Caco-2 (cell line): ENCODE data around the gene FARS2. TPM values are rescaled to one million over a fixed set of nuclear protein-coding genes. Genes with fewer than 3 reads are reported as not detected.
"Not testable (repeated sequence)": the region's sequence is repeated elsewhere in the genome, so short reads cannot be mapped to it uniquely, and the experiment has no call there.

Source experiments
- BruUV-seq: library from RNA; stranded (reverse); fragments of 400-500 nt; replicated peaks from 2 replicates; lab custom pipeline; 2021; lab: Mats Ljungman, UMichigan
- CTCF ChIA-PET: fragments of 300-600 bp; sonication (Branson Sonifier 250); formaldehyde crosslinking; loops from one replicate; lab custom pipeline; 2022; ENCODE audit warnings: antibody characterized with exemption; lab: Charles Lee
- POLR2A ChIA-PET: fragments of 300-600 bp; sonication (Branson Sonifier 250); formaldehyde crosslinking; loops from one replicate; lab custom pipeline; 2022; ENCODE audit warnings: antibody characterized with exemption; lab: Charles Lee
- DNase-seq, 2 experiments: peaks; one replicate each; pipeline versions ENCODE4 v3.0.0 to v3.0.0-alpha.2; 2020 to 2022
- H3K27me3 ChIP-seq: replicated peaks from 2 replicates; pipeline ENCODE4 v1.6.0; 2011; ENCODE audit warnings: low read length; ENCODE audit not compliant: control insufficient read depth, insufficient read depth
- H3K36me3 ChIP-seq: 2 replicates; pipeline ENCODE4 v1.5.1; 2011; ENCODE audit warnings: low read length; ENCODE audit not compliant: control insufficient read depth, insufficient read depth
- H3K4me1 ChIP-seq: fragments of 250-450 bp; sonication (Bioruptor Pico); 2 replicates; pipeline ENCODE4 v1.5.1; 2020; ENCODE audit warnings: mild to moderate bottlenecking
- H3K4me3 ChIP-seq: 2 replicates; pipeline ENCODE4 v1.5.1; 2011; ENCODE audit warnings: low read depth, mild to moderate bottlenecking, control low read depth, low read length
- H3K9me3 ChIP-seq: fragments of 250-450 bp; sonication (Bioruptor Pico); 2 replicates; pipeline ENCODE4 v1.5.1; 2020; ENCODE audit warnings: mild to moderate bottlenecking, moderate library complexity
- H3K27ac Mint-ChIP-seq: one replicate; pipeline ENCODE4 v1.8.0; 2022; ENCODE audit warnings: mixed read lengths; ENCODE audit not compliant: unreplicated experiment
- H3K27me3 Mint-ChIP-seq: one replicate; pipeline ENCODE4 v1.8.0; 2022; ENCODE audit warnings: mixed read lengths; ENCODE audit not compliant: insufficient read depth, unreplicated experiment
- H3K36me3 Mint-ChIP-seq: one replicate; pipeline ENCODE4 v1.8.0; 2022; ENCODE audit warnings: mild to moderate bottlenecking, mixed read lengths; ENCODE audit not compliant: insufficient read depth, unreplicated experiment
- H3K4me1 Mint-ChIP-seq: one replicate; pipeline ENCODE4 v1.8.0; 2022; ENCODE audit warnings: low read depth, mixed read lengths; ENCODE audit not compliant: unreplicated experiment
- H3K4me3 Mint-ChIP-seq: one replicate; pipeline ENCODE4 v1.8.0; 2022; ENCODE audit warnings: mild to moderate bottlenecking, moderate library complexity, mixed read lengths; ENCODE audit not compliant: unreplicated experiment
- H3K9me3 Mint-ChIP-seq: one replicate; pipeline ENCODE4 v1.8.0; 2022; ENCODE audit warnings: mixed read lengths; ENCODE audit not compliant: unreplicated experiment
- intact Hi-C: fragments of 100-400 bp; cut with micrococcal nuclease; formaldehyde crosslinking; loops from one replicate; pipeline ENCODE4 v1.10.0; 2022; ENCODE audit not compliant: unreplicated experiment
- total RNA-seq: library from RNA; stranded (reverse); gene quantifications from 2 replicates; pipeline ENCODE4 v1.2.3, GENCODE V29; 2022
- TF ChIP-seq, protein P1 (sequence below), 2 experiments: fragments of 200-600 bp in 1 of 2; IDR thresholded peaks; 1 replicate in 1 of 2; 2 replicates in 1 of 2; pipeline versions ENCODE4 v1.5.1 to v1.8.0; 2011 to 2022; ENCODE audit warnings: antibody characterized with exemption in 1 of 2, control low read depth in 1 of 2, inconsistent platforms in 1 of 2, low read depth in 1 of 2, low read length in 1 of 2, mild to moderate bottlenecking in 1 of 2, moderate library complexity in 1 of 2; ENCODE audit not compliant: insufficient read depth in 1 of 2, severe bottlenecking in 1 of 2, unreplicated experiment in 1 of 2

Gene FARS2
- total RNA-seq, 1 experiment from 2014 or later = 15.4 TPM

DNA sequence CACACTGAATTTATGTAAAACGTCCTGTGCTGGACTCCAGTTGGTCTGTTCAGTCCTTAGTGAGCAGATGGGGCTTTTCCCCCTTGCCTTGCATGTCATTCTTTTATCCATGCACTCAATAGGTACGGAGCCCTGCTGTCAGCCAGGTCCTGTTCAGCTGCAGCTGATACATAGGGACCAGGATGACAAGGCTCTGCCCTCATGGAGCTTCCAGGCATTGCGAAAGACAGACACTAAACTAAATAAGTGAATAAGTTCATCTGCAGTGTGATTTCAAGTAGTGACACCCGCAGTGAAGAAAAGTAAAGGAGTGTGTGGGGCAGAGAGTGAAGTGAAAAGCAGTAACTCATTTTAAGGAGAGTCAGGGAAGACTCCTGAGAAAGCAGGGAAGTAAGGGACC lies 421.2 kb downstream of the FARS2 start:
- DNase-seq = no peak
- Mint-ChIP-seq H3K4me3 (no peak overlapping the region), H3K27me3 (no peaks in the 10 kb centered on the region), H3K4me1 (no peaks in the 10 kb centered on the region), H3K27ac (no peak overlapping the region), H3K36me3 (no peaks in the 10 kb centered on the region), H3K9me3 (peaks cover 10% of the 10 kb centered on the region)
- H3K4me3 ChIP-seq = no peak overlapping the region
- H3K36me3 ChIP-seq = no peaks in the 10 kb centered on the region
- no peaks in the 10 kb centered on the region for H3K4me1 ChIP-seq
- no peaks in the 10 kb centered on the region for H3K9me3 ChIP-seq
- BruUV-seq = no TSS peak
- POLR2A ChIA-PET = no interaction called here
- CTCF ChIA-PET = no interaction called here
- intact Hi-C loops = no loop called here
- TF ChIP-seq, protein P1, sequence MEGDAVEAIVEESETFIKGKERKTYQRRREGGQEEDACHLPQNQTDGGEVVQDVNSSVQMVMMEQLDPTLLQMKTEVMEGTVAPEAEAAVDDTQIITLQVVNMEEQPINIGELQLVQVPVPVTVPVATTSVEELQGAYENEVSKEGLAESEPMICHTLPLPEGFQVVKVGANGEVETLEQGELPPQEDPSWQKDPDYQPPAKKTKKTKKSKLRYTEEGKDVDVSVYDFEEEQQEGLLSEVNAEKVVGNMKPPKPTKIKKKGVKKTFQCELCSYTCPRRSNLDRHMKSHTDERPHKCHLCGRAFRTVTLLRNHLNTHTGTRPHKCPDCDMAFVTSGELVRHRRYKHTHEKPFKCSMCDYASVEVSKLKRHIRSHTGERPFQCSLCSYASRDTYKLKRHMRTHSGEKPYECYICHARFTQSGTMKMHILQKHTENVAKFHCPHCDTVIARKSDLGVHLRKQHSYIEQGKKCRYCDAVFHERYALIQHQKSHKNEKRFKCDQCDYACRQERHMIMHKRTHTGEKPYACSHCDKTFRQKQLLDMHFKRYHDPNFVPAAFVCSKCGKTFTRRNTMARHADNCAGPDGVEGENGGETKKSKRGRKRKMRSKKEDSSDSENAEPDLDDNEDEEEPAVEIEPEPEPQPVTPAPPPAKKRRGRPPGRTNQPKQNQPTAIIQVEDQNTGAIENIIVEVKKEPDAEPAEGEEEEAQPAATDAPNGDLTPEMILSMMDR (IDR thresholded peaks at IDR 0.05; ENCODE audit: insufficient read depth in 1 of 2, low read depth in 1 of 2, low read length in 1 of 2, severe bottlenecking in 1 of 2, unreplicated experiment in 1 of 2) = no peak
- H3K27me3 ChIP-seq = no peaks in the 10 kb centered on the region

DNA sequence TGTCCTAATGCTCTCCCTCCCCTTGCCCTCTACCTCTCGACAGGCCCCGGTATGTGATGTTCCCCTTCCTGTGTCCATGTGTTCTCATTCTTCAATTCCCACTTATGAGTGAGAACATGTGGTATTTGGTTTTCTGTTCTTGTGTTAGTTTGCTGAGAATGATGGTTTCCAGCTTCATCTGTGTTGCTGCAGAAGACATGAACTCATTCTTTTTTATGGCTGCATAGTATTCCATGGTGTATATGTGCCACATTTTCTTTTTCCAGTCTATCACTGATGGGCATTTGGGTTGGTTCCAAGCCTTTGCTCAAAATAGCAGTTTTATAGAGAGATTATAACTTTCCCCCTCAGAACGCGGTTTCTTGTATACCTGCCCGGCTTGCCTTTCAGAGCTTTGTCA lies 422.4 kb downstream of the FARS2 start:
- intact Hi-C loops, H3K4me1 Mint-ChIP-seq, H3K9me3 ChIP-seq, H3K27ac Mint-ChIP-seq, CTCF ChIA-PET, H3K27me3 ChIP-seq, H3K4me3 Mint-ChIP-seq, H3K4me1 ChIP-seq, H3K36me3 ChIP-seq, H3K36me3 Mint-ChIP-seq, H3K27me3 Mint-ChIP-seq, H3K4me3 ChIP-seq, POLR2A ChIA-PET, BruUV-seq, DNase-seq: not testable (repeated sequence)
- H3K9me3 Mint-ChIP-seq = peaks cover 10% of the 10 kb centered on the region

DNA sequence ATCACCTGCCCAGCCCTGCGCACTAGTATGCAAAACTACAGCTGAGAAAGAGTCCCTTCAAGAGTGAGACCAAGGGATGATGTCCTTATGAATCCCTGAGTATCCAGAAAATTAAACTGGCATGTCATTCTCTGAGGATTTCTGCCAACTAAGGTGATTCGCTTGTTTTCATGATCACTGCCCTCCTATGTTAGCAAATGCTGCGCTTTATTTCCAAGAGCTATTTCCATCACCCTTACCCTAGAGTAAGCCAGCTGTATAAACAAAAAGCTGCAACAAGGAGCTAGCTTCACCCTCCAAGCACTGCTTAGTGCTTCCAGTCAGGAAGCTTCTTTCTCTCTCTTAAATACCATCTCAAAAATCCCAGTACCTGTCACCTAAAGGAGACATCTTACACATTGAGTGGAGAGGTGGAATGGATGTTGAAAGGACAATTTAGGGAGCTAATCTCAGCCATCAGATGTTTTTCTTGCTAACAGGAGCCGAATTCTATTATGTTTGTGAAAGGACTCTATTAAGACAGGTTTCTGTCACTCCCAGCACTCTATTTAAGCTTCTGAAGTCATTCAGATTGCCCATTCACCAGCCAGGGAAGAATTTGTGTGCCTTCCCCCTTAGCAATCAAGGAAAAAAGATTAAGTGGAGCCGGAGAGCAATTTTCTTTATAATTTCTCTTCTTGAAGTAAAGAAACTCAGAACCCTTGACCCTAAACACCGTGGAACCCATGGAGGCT lies 423.2 kb downstream of the FARS2 start:
- no peak for DNase-seq
- Mint-ChIP-seq H3K4me3 (no peak overlapping the region), H3K9me3 (peaks cover 10% of the 10 kb centered on the region), H3K27ac (no peak overlapping the region), H3K4me1 (no peaks in the 10 kb centered on the region), H3K27me3 (no peaks in the 10 kb centered on the region), H3K36me3 (no peaks in the 10 kb centered on the region)
- intact Hi-C loops = no loop called here
- ChIA-PET CTCF (no interaction called here), POLR2A (no interaction called here)
- Histone ChIP-seq H3K4me3 (no peak overlapping the region), H3K4me1 (no peaks in the 10 kb centered on the region), H3K36me3 (no peaks in the 10 kb centered on the region), H3K27me3 (no peaks in the 10 kb centered on the region), H3K9me3 (no peaks in the 10 kb centered on the region)
- TF ChIP-seq, protein P1 (IDR thresholded peaks at IDR 0.05; ENCODE audit: insufficient read depth in 1 of 2, low read depth in 1 of 2, low read length in 1 of 2, severe bottlenecking in 1 of 2, unreplicated experiment in 1 of 2) = no peak
- no TSS peak for BruUV-seq
